Endothelial cell of umbilical vein (primary cell): Measurements from ENCODE around the gene F2. TPM values are rescaled to one million over a fixed set of nuclear protein-coding genes. Genes with fewer than 3 reads are reported as not detected.

Source experiments
- BruUV-seq: library from RNA; stranded (reverse); fragments of 400-500 nt; replicated peaks from 2 replicates; lab custom pipeline; 2021; lab: Mats Ljungman, UMichigan
- CTCF ChIA-PET: fragments of 300-600, 350-600 bp; sonication (Branson Sonifier 250); formaldehyde crosslinking; loops from one replicate; lab custom pipeline; 2021; ENCODE audit warnings: antibody characterized with exemption, inconsistent platforms; lab: Charles Lee
- POLR2A ChIA-PET: fragments of 300-600, 350-600 bp; sonication (Branson Sonifier 250); formaldehyde crosslinking; loops from one replicate; lab custom pipeline; 2021; ENCODE audit warnings: antibody characterized with exemption, inconsistent platforms; lab: Charles Lee
- DNase-seq: peaks from one replicate; pipeline ENCODE4 v3.0.0-alpha.2; 2011; ENCODE audit warnings: low read depth, low spot score
- FAIRE-seq: peaks from 2 replicates; lab custom pipeline; 2011; peaks lifted over from hg19 to GRCh38; lab: Jason Lieb, UNC
- H2AFZ ChIP-seq: 2 replicates; pipeline ENCODE4 v1.6.0; 2012; ENCODE audit warnings: low read depth, low read length, control low read depth, inconsistent platforms
- H3K27ac ChIP-seq: 2 replicates; pipeline ENCODE4 v1.5.1; 2011; ENCODE audit warnings: low read depth, mild to moderate bottlenecking, control low read depth, low read length, moderate library complexity; ENCODE audit not compliant: insufficient read depth
- H3K27me3 ChIP-seq, 2 experiments: 2 replicates each; pipeline versions ENCODE4 v1.6.0 to v1.6.1; 2011; ENCODE audit warnings: low read length in 2 of 2, mixed read lengths in 1 of 2; ENCODE audit not compliant: control insufficient read depth in 2 of 2, insufficient read depth in 2 of 2
- H3K36me3 ChIP-seq, 2 experiments: 2 replicates in 1 of 2; 3 replicates in 1 of 2; pipeline ENCODE4 v1.5.1; 2011; ENCODE audit warnings: low read length in 2 of 2, mild to moderate bottlenecking in 1 of 2, moderate library complexity in 1 of 2; ENCODE audit not compliant: control insufficient read depth in 2 of 2, insufficient read depth in 2 of 2; ENCODE audit errors: extremely low read depth in 1 of 2
- H3K4me1 ChIP-seq: 3 replicates; pipeline ENCODE4 v1.5.1; 2011; ENCODE audit warnings: mild to moderate bottlenecking, low read length; ENCODE audit not compliant: control insufficient read depth, insufficient read depth; ENCODE audit errors: extremely low read depth
- H3K4me2 ChIP-seq: 2 replicates; pipeline ENCODE4 v1.6.1; 2011; ENCODE audit warnings: low read length, control low read depth, mixed read lengths; ENCODE audit not compliant: insufficient read depth
- H3K4me3 ChIP-seq, 3 experiments: fragments of 200-600 bp in 1 of 3; sonication (generic), shearing (Covaris generic) in 1 of 3; replicated peaks in 1 of 3; 2 replicates each; pipeline ENCODE4 v1.5.1; 2011 to 2016; ENCODE audit warnings: control low read depth in 3 of 3, low read length in 3 of 3, mild to moderate bottlenecking in 2 of 3, inconsistent platforms in 1 of 3, low read depth in 1 of 3, moderate library complexity in 1 of 3; ENCODE audit not compliant: insufficient read depth in 1 of 3
- H3K79me2 ChIP-seq: 2 replicates; pipeline ENCODE4 v1.6.0; 2012; ENCODE audit warnings: low read length, inconsistent platforms; ENCODE audit not compliant: control insufficient read depth, insufficient read depth
- H3K9ac ChIP-seq: replicated peaks from 2 replicates; pipeline ENCODE3; 2011; ENCODE audit warnings: low read length, control low read depth; ENCODE audit not compliant: insufficient read depth; ENCODE audit errors: extremely low read depth
- H3K9me1 ChIP-seq: replicated peaks from 3 replicates; pipeline ENCODE4 v1.6.0; 2011; ENCODE audit warnings: mild to moderate bottlenecking, low read length; ENCODE audit not compliant: control insufficient read depth, insufficient read depth; ENCODE audit errors: extremely low read depth
- H3K9me3 ChIP-seq: replicated peaks from 2 replicates; pipeline ENCODE4 v1.5.1; 2012; ENCODE audit warnings: low read length, inconsistent platforms; ENCODE audit not compliant: control insufficient read depth, insufficient read depth
- H4K20me1 ChIP-seq: replicated peaks from 2 replicates; pipeline ENCODE3; 2011; ENCODE audit warnings: mild to moderate bottlenecking, low read length; ENCODE audit not compliant: control insufficient read depth, insufficient read depth; ENCODE audit errors: extremely low read depth
- EZH2 ChIP-seq: IDR thresholded peaks from 2 replicates; pipeline ENCODE4 v1.6.1; 2012; ENCODE audit warnings: borderline replicate concordance, low read depth, mild to moderate bottlenecking, moderate library complexity, low read length, inconsistent platforms; ENCODE audit not compliant: severe bottlenecking
- FOS ChIP-seq: IDR thresholded peaks from 2 replicates; pipeline ENCODE4 v1.6.1; 2011; ENCODE audit warnings: mild to moderate bottlenecking, low read length, moderate library complexity, borderline replicate concordance; ENCODE audit not compliant: insufficient read depth
- JUN ChIP-seq: IDR thresholded peaks from 2 replicates; pipeline ENCODE4 v1.6.1; 2011; ENCODE audit warnings: borderline replicate concordance, low read depth; ENCODE audit not compliant: insufficient read length, insufficient read depth
- MYC ChIP-seq: IDR thresholded peaks from one replicate; pipeline ENCODE4 v1.6.1; 2011; ENCODE audit warnings: mild to moderate bottlenecking, low read depth, low read length
- POLR2AphosphoS5 ChIP-seq: IDR thresholded peaks from 2 replicates; pipeline ENCODE4 v1.6.1; 2012; ENCODE audit warnings: low read depth, mild to moderate bottlenecking, control low read depth, low read length, moderate library complexity; ENCODE audit not compliant: insufficient read depth
- dilution Hi-C: fragments of 300-500 bp; cut with MboI; formaldehyde crosslinking; loops from one replicate; pipeline ENCODE4 v1.15.0; 2019; ENCODE audit warnings: low sequenced_read_pairs; ENCODE audit not compliant: extremely low pct_ligation_motif_present
- intact Hi-C: fragments of 100-400 bp; cut with micrococcal nuclease; formaldehyde crosslinking; loops from one replicate; pipeline ENCODE4 v1.10.0; 2022
- polyA plus RNA-seq, 4 experiments: library from polyadenylated mRNA; depleted of rRNA in 3 of 4; stranded (reverse) in 3 of 4; unstranded in 1 of 4; fragments of >200 nt; gene quantifications; 2 replicates each; pipeline versions ENCODE4 v1.2.1 to v1.2.3, GENCODE V29; 2011 to 2012; ENCODE audit warnings: missing spikeins in 1 of 4
- total RNA-seq: library from RNA; stranded (reverse); gene quantifications from 2 replicates; pipeline ENCODE4 v1.2.3, GENCODE V29; 2021
- TF ChIP-seq, protein P1 (sequence below): IDR thresholded peaks from 2 replicates; pipeline ENCODE4 v1.6.1; 2011; ENCODE audit not compliant: insufficient read depth, insufficient read length
- TF ChIP-seq, protein P2 (sequence below), 2 donors: IDR thresholded peaks; 1 replicate in 1 of 2; 2 replicates in 1 of 2; pipeline ENCODE4 v1.5.1; 2011; ENCODE audit warnings: low read length in 2 of 2, mild to moderate bottlenecking in 2 of 2, moderate library complexity in 2 of 2, control low read depth in 1 of 2, inconsistent platforms in 1 of 2, low read depth in 1 of 2; ENCODE audit not compliant: insufficient read depth in 1 of 2; ENCODE audit errors: extremely low read depth in 1 of 2

Gene F2
- total and polyA plus RNA-seq, 2 donors (not counting 3 experiments of a cell fraction or from before 2014, with no cell fraction given): 0.04 TPM; not detected in 1

DNA sequence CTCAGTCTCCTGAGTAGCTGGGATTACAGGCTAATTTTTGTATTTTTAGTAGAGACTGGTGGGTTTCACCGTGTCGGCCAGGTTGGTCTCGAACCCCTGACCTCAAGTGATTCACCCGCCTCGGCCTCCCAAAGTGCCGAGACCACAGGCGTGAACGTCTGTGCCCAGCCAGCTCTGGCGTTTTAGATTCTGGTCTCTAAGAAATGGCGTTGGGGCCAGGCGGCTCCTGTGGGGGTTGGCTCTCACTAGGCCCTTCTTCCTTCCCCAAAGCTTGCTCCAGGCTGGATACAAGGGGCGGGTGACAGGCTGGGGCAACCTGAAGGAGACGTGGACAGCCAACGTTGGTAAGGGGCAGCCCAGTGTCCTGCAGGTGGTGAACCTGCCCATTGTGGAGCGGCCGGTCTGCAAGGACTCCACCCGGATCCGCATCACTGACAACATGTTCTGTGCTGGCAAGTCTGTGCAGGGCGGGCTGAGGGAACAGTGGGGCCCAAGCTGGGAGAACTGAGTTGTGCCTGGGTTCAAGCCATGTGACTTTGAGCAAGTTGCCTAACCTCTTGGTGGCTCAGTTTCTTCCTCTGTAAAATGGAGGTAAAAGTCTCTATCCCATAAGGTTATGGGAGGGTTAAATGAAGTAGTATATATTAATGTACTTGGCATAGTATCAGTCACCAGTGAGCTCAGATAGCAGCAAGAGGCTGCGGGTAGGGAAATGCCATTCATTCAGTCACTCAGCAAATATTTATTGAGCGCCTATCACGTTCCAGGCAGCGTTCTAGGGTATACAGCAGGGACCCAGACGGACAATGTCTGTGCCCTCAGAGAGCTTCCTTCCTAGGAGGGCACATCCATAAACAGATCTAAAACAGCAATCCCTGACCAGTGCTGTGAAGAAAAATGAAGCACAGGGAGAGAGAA, 10.4 kb downstream of the F2 start:
- Histone ChIP-seq H4K20me1 (no peaks in the 10 kb centered on the region), H3K27ac (no peak overlapping the region), H3K79me2 (no peaks in the 10 kb centered on the region), H3K9ac (no peak overlapping the region), H2AFZ (no peak overlapping the region), H3K4me2 (no peak overlapping the region), H3K27me3 (no peaks in the 10 kb centered on the region), H3K4me3 (no peak overlapping the region), H3K9me1 (no peaks in the 10 kb centered on the region), H3K9me3 (no peaks in the 10 kb centered on the region), H3K4me1 (no peaks in the 10 kb centered on the region), H3K36me3 (no peaks in the 10 kb centered on the region)
- dilution Hi-C loops: no loop called here
- DNase-seq (no peak), FAIRE-seq (no peak)
- POLR2A ChIA-PET: no interaction called here
- TF ChIP-seq MYC (no peak), EZH2 (no peak), JUN (no peak), POLR2AphosphoS5 (no peak), FOS (no peak)
- TF ChIP-seq, protein P1, sequence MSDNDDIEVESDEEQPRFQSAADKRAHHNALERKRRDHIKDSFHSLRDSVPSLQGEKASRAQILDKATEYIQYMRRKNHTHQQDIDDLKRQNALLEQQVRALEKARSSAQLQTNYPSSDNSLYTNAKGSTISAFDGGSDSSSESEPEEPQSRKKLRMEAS: no peak
- TF ChIP-seq, protein P2, sequence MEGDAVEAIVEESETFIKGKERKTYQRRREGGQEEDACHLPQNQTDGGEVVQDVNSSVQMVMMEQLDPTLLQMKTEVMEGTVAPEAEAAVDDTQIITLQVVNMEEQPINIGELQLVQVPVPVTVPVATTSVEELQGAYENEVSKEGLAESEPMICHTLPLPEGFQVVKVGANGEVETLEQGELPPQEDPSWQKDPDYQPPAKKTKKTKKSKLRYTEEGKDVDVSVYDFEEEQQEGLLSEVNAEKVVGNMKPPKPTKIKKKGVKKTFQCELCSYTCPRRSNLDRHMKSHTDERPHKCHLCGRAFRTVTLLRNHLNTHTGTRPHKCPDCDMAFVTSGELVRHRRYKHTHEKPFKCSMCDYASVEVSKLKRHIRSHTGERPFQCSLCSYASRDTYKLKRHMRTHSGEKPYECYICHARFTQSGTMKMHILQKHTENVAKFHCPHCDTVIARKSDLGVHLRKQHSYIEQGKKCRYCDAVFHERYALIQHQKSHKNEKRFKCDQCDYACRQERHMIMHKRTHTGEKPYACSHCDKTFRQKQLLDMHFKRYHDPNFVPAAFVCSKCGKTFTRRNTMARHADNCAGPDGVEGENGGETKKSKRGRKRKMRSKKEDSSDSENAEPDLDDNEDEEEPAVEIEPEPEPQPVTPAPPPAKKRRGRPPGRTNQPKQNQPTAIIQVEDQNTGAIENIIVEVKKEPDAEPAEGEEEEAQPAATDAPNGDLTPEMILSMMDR (IDR thresholded peaks at IDR 0.05; ENCODE audit: extremely low read depth in 1 of 2, insufficient read depth in 1 of 2, low read depth in 1 of 2, low read length in 2 of 2): no peak
- CTCF ChIA-PET: no interaction called here
- intact Hi-C loops: no loop called here
- BruUV-seq: no TSS peak
